Astrocyte (in vitro differentiated cells and primary cell): ENCODE results near the gene ZDHHC14. TPM values are rescaled to one million over a fixed set of nuclear protein-coding genes. Genes with fewer than 3 reads are reported as not detected.
A peak's percentile ranks its signal among the peaks of the same experiment; 100 is the strongest.

Source experiments
- DNase-seq: peaks from one replicate; pipeline ENCODE4 v3.0.0-alpha.2; 2010; ENCODE audit warnings: low read depth
- FAIRE-seq: peaks from 2 replicates; lab custom pipeline; 2011; peaks lifted over from hg19 to GRCh38; lab: Jason Lieb, UNC
- H2AFZ ChIP-seq: 2 replicates; pipeline ENCODE4 v1.6.0; 2012; ENCODE audit warnings: low read depth, low read length, inconsistent platforms
- H3K27ac ChIP-seq: 2 replicates; pipeline ENCODE4 v1.5.1; 2011; ENCODE audit warnings: low read depth, low read length, inconsistent platforms
- H3K27me3 ChIP-seq: 2 replicates; pipeline ENCODE4 v1.6.0; 2011; ENCODE audit warnings: low read length, inconsistent platforms; ENCODE audit not compliant: insufficient read depth
- H3K36me3 ChIP-seq: 2 replicates; pipeline ENCODE4 v1.5.1; 2011; ENCODE audit warnings: low read length, inconsistent platforms; ENCODE audit not compliant: insufficient read depth
- H3K4me1 ChIP-seq: 2 replicates; pipeline ENCODE4 v1.5.1; 2011; ENCODE audit warnings: low read length, inconsistent platforms; ENCODE audit not compliant: insufficient read depth
- H3K4me2 ChIP-seq: 2 replicates; pipeline ENCODE4 v1.6.0; 2012; ENCODE audit warnings: low read length, inconsistent platforms
- H3K4me3 ChIP-seq: 2 replicates; pipeline ENCODE4 v1.5.1; 2011; ENCODE audit warnings: low read depth, mild to moderate bottlenecking, low read length, inconsistent platforms; ENCODE audit not compliant: insufficient read depth
- H3K79me2 ChIP-seq: 2 replicates; pipeline ENCODE4 v1.6.0; 2012; ENCODE audit warnings: mild to moderate bottlenecking, low read length, inconsistent platforms; ENCODE audit not compliant: insufficient read depth
- H3K9ac ChIP-seq: 2 replicates; pipeline ENCODE4 v1.6.0; 2012; ENCODE audit warnings: mild to moderate bottlenecking, low read length, inconsistent platforms
- H3K9me3 ChIP-seq: 2 replicates; pipeline ENCODE4 v1.5.1; 2012; ENCODE audit warnings: low read depth, mild to moderate bottlenecking, low read length, inconsistent platforms; ENCODE audit not compliant: insufficient read depth
- H4K20me1 ChIP-seq: 2 replicates; pipeline ENCODE4 v1.6.0; 2012; ENCODE audit warnings: low read length, inconsistent platforms; ENCODE audit not compliant: insufficient read depth
- H3K27ac Mint-ChIP-seq: one replicate; pipeline ENCODE4 v1.8.0; 2021; ENCODE audit warnings: mild to moderate bottlenecking, mixed read lengths; ENCODE audit not compliant: unreplicated experiment
- H3K27me3 Mint-ChIP-seq: one replicate; pipeline ENCODE4 v1.8.0; 2021; ENCODE audit warnings: low read depth, mixed read lengths; ENCODE audit not compliant: unreplicated experiment
- H3K36me3 Mint-ChIP-seq: one replicate; pipeline ENCODE4 v1.8.0; 2021; ENCODE audit warnings: low read depth, mixed read lengths; ENCODE audit not compliant: unreplicated experiment
- H3K4me1 Mint-ChIP-seq: one replicate; pipeline ENCODE4 v1.8.0; 2021; ENCODE audit warnings: low read depth, mixed read lengths; ENCODE audit not compliant: unreplicated experiment
- H3K4me3 Mint-ChIP-seq: one replicate; pipeline ENCODE4 v1.8.0; 2021; ENCODE audit warnings: mild to moderate bottlenecking, moderate library complexity, mixed read lengths; ENCODE audit not compliant: unreplicated experiment
- H3K9me3 Mint-ChIP-seq: one replicate; pipeline ENCODE4 v1.8.0; 2021; ENCODE audit warnings: mild to moderate bottlenecking, mixed read lengths; ENCODE audit not compliant: unreplicated experiment
- EZH2 ChIP-seq: IDR thresholded peaks from 2 replicates; pipeline ENCODE4 v1.6.1; 2012; ENCODE audit warnings: mild to moderate bottlenecking, low read length, inconsistent platforms; ENCODE audit not compliant: insufficient read depth
- total RNA-seq: library from RNA; stranded (reverse); gene quantifications from 2 replicates; pipeline ENCODE4 v1.2.1, GENCODE V29; 2021
- TF ChIP-seq, protein P1 (sequence below): IDR thresholded peaks from 2 replicates; pipeline ENCODE4 v1.5.1; 2011; ENCODE audit warnings: low read depth, mild to moderate bottlenecking, inconsistent platforms, low read length, moderate library complexity; ENCODE audit not compliant: insufficient read depth

Gene ZDHHC14
- total RNA-seq, 1 donor from 2014 or later, result 7.2 TPM

DNA sequence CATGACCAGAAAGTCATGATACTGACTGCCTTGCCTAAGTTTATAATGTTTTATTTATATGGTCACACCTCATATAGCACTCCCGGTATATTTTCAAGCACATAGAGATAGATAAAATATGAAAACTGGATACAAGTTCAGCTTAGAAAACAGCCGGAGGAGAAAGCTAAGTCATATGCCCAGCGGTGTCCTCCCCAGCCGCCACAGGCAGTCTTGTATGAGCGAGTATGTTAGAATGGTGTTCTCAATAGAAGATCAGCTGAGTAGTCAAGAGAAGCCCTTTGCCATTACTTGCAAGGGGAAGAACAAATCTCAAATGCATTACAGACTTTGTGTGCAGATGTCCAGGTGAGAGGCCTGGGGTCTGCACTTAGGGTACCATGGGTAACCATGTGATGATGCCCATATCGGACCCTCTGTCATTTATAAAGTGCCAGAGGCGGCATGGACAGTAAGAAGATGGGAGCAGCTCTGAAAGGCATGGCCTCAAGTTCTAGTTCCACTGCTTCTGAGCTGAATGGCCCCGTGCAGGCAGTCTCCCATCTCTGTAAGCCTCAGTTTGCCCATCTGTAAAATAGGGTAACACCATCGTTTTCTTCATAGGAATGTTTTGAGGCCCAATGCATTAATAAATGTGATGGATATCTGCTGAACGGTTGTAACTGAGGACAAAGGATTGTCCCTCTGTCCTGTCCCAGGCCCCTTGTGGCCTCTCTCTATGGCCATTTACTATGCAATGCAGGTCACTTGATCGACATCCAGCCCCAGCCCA is 246.4 kb downstream of the ZDHHC14 start:
- Histone ChIP-seq H3K27ac (no peak overlapping the region), H3K79me2 (no peaks in the 10 kb centered on the region), H3K4me3 (no peak overlapping the region), H3K9me3 (no peaks in the 10 kb centered on the region), H3K4me2 (no peak overlapping the region), H4K20me1 (no peaks in the 10 kb centered on the region), H3K36me3 (no peaks in the 10 kb centered on the region), H3K4me1 (peaks cover 4% of the 10 kb centered on the region), H2AFZ (no peak overlapping the region), H3K27me3 (no peaks in the 10 kb centered on the region), H3K9ac (no peak overlapping the region)
- Mint-ChIP-seq H3K9me3 (peaks cover 4% of the 10 kb centered on the region), H3K4me3 (no peak overlapping the region), H3K27me3 (peaks cover 16% of the 10 kb centered on the region), H3K4me1 (peaks cover 24% of the 10 kb centered on the region), H3K27ac (no peak overlapping the region), H3K36me3 (peaks cover 4% of the 10 kb centered on the region)
- no peak for TF ChIP-seq EZH2
- TF ChIP-seq, protein P1, sequence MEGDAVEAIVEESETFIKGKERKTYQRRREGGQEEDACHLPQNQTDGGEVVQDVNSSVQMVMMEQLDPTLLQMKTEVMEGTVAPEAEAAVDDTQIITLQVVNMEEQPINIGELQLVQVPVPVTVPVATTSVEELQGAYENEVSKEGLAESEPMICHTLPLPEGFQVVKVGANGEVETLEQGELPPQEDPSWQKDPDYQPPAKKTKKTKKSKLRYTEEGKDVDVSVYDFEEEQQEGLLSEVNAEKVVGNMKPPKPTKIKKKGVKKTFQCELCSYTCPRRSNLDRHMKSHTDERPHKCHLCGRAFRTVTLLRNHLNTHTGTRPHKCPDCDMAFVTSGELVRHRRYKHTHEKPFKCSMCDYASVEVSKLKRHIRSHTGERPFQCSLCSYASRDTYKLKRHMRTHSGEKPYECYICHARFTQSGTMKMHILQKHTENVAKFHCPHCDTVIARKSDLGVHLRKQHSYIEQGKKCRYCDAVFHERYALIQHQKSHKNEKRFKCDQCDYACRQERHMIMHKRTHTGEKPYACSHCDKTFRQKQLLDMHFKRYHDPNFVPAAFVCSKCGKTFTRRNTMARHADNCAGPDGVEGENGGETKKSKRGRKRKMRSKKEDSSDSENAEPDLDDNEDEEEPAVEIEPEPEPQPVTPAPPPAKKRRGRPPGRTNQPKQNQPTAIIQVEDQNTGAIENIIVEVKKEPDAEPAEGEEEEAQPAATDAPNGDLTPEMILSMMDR, result no peak
- DNase-seq (no peak), FAIRE-seq (no peak)

DNA sequence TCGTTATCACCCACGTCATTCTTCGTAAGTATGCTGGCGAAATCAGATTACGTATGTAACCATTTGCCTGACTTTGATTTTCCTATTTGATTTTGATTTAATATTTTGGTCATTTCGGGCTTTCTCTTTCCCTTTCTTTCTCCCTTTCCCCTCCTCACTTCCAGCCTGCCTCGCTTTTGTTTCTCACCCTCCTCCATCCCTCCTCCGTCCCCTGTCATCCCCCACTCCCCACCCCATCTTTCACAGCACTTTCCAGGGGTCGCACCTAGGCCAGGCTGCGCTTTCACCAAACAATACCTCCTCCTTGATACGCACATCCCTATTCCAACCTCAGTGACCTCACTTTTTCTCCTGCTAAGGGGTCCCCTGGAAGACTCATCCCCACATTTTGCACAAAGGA is 247.5 kb downstream of the ZDHHC14 start:
- no peak for FAIRE-seq
- no peaks in the 10 kb centered on the region for H3K9me3 ChIP-seq
- no peak for TF ChIP-seq EZH2
- TF ChIP-seq, protein P1, result no peak
- peaks cover 15% of the 10 kb centered on the region for H3K4me1 ChIP-seq
- no peak overlapping the region for H3K4me3 Mint-ChIP-seq
- peaks cover 16% of the 10 kb centered on the region for H3K27me3 Mint-ChIP-seq
- H3K36me3 Mint-ChIP-seq, result peaks cover 2% of the 10 kb centered on the region
- peak overlapping the region; percentile 77 for H3K27ac Mint-ChIP-seq
- H3K9ac ChIP-seq, result no peak overlapping the region
- H3K27ac ChIP-seq, result no peak overlapping the region
- H3K79me2 ChIP-seq, result no peaks in the 10 kb centered on the region
- peaks cover 32% of the 10 kb centered on the region for H3K4me1 Mint-ChIP-seq
- no peak overlapping the region for H2AFZ ChIP-seq
- H3K36me3 ChIP-seq, result no peaks in the 10 kb centered on the region
- no peak overlapping the region for H3K4me2 ChIP-seq
- no peak for DNase-seq
- H3K9me3 Mint-ChIP-seq, result no peaks in the 10 kb centered on the region
- H3K27me3 ChIP-seq, result no peaks in the 10 kb centered on the region
- H4K20me1 ChIP-seq, result no peaks in the 10 kb centered on the region
- no peak overlapping the region for H3K4me3 ChIP-seq

DNA sequence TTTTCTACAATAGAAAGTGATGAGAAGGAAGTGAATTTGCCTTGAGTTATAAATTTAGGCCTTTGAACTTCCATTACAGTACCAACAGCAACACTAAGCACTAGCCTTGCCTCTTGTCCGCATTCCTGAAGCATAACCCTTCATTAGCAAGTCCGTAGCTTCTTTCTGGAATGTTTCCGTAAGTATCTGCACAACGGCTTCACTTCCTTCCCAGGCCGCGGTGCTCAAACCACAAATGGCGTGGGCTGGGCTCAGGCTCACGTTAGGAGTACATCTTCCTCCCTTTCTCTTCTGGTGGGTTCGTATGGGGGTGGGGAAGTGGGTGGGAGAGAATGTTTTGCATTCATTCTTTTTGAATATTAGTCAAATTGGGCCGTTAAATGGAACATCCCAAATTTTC is 248.2 kb downstream of the ZDHHC14 start:
- H2AFZ ChIP-seq, result peak overlapping the region; percentile 44

More for the DNA sequence above, 248.2 kb downstream of the ZDHHC14 start:
- H3K27ac ChIP-seq, result no peak overlapping the region
- H3K9ac ChIP-seq, result no peak overlapping the region
- no peaks in the 10 kb centered on the region for H3K36me3 ChIP-seq
- no peaks in the 10 kb centered on the region for H3K79me2 ChIP-seq
- FAIRE-seq (no peak), DNase-seq (peak; percentile 88)
- no peak overlapping the region for H3K4me3 ChIP-seq
- H3K4me2 ChIP-seq, result peak overlapping the region; percentile 36
- Mint-ChIP-seq H3K27me3 (peaks cover 16% of the 10 kb centered on the region), H3K9me3 (no peaks in the 10 kb centered on the region), H3K27ac (peak overlapping the region; percentile 77), H3K4me3 (no peak overlapping the region), H3K36me3 (peaks cover 2% of the 10 kb centered on the region), H3K4me1 (peaks cover 32% of the 10 kb centered on the region)
- H3K4me1 ChIP-seq, result peaks cover 15% of the 10 kb centered on the region
- H3K27me3 ChIP-seq, result no peaks in the 10 kb centered on the region
- no peak for TF ChIP-seq EZH2
- TF ChIP-seq, protein P1, result no peak
- H3K9me3 ChIP-seq, result no peaks in the 10 kb centered on the region
- H4K20me1 ChIP-seq, result no peaks in the 10 kb centered on the region
